Osteocyte (in vitro differentiated cells): ENCODE measurements around the gene FMN2. TPM values are rescaled to one million over a fixed set of nuclear protein-coding genes. Genes with fewer than 3 reads are reported as not detected.

Experiments used
- DNase-seq: peaks from one replicate; pipeline ENCODE4 v3.0.0; 2021; ENCODE audit warnings: mixed read lengths; ENCODE audit not compliant: unreplicated experiment; ENCODE audit errors: extremely low spot score
- H3K27ac Mint-ChIP-seq: one replicate; pipeline ENCODE4 v1.8.0; 2021; ENCODE audit warnings: mild to moderate bottlenecking, mixed read lengths; ENCODE audit not compliant: unreplicated experiment
- H3K27me3 Mint-ChIP-seq: one replicate; pipeline ENCODE4 v1.8.0; 2021; ENCODE audit warnings: mixed read lengths; ENCODE audit not compliant: unreplicated experiment
- H3K36me3 Mint-ChIP-seq: one replicate; pipeline ENCODE4 v1.8.0; 2021; ENCODE audit warnings: mixed read lengths; ENCODE audit not compliant: unreplicated experiment
- H3K4me1 Mint-ChIP-seq: one replicate; pipeline ENCODE4 v1.8.0; 2021; ENCODE audit warnings: mixed read lengths; ENCODE audit not compliant: unreplicated experiment
- H3K4me3 Mint-ChIP-seq: one replicate; pipeline ENCODE4 v1.8.0; 2021; ENCODE audit warnings: mild to moderate bottlenecking, moderate library complexity, mixed read lengths; ENCODE audit not compliant: unreplicated experiment
- H3K9me3 Mint-ChIP-seq: one replicate; pipeline ENCODE4 v1.8.0; 2021; ENCODE audit warnings: mixed read lengths; ENCODE audit not compliant: unreplicated experiment
- CTCF ChIP-seq: fragments of 200-600 bp; sonication (generic); IDR thresholded peaks from 2 replicates; pipeline ENCODE4 v1.5.0; 2021; ENCODE audit warnings: antibody characterized with exemption, mild to moderate bottlenecking, moderate library complexity
- total RNA-seq: library from RNA; stranded (reverse); gene quantifications from 2 replicates; pipeline ENCODE4 v1.2.1, GENCODE V29; 2021

Gene FMN2
- total RNA-seq, 1 donor from 2014 or later = 8.6 TPM

- Mint-ChIP-seq H3K9me3 (no peaks in the 10 kb centered on the region), H3K27ac (no peak overlapping the region), H3K36me3 (no peaks in the 10 kb centered on the region), H3K4me3 (no peak overlapping the region), H3K27me3 (no peaks in the 10 kb centered on the region), H3K4me1 (peaks cover 3% of the 10 kb centered on the region)
- no peak for DNase-seq
- no peak for TF ChIP-seq CTCF
These were observed 407.3 kb downstream of the FMN2 start for GRCh38 chr1:240499012-240499411.

GRCh38 chr1:240500647-240501046 is 409.0 kb downstream of the FMN2 start:
- peaks cover 6% of the 10 kb centered on the region for H3K27me3 Mint-ChIP-seq
- H3K36me3 Mint-ChIP-seq = no peaks in the 10 kb centered on the region
- no peak overlapping the region for H3K4me3 Mint-ChIP-seq
- H3K4me1 Mint-ChIP-seq = peaks cover 3% of the 10 kb centered on the region
- no peaks in the 10 kb centered on the region for H3K9me3 Mint-ChIP-seq
- no peak for DNase-seq
- TF ChIP-seq CTCF = no peak
- H3K27ac Mint-ChIP-seq = no peak overlapping the region

- H3K4me1 Mint-ChIP-seq = peaks cover 3% of the 10 kb centered on the region
- H3K4me3 Mint-ChIP-seq = no peak overlapping the region
These were observed 409.4 kb downstream of the FMN2 start for GRCh38 chr1:240501115-240501514.

GRCh38 chr1:240503036-240503435 is 411.4 kb downstream of the FMN2 start:
- peaks cover 3% of the 10 kb centered on the region for H3K4me1 Mint-ChIP-seq

More at GRCh38 chr1:240501115-240501514, 409.4 kb downstream of the FMN2 start:
- no peaks in the 10 kb centered on the region for H3K36me3 Mint-ChIP-seq
- H3K27me3 Mint-ChIP-seq = peaks cover 7% of the 10 kb centered on the region
- no peak overlapping the region for H3K27ac Mint-ChIP-seq
- no peak for DNase-seq
- no peak for TF ChIP-seq CTCF
- no peaks in the 10 kb centered on the region for H3K9me3 Mint-ChIP-seq

GRCh38 chr1:240503558-240503957 is 411.9 kb downstream of the FMN2 start:
- Mint-ChIP-seq H3K4me1 (peaks cover 3% of the 10 kb centered on the region), H3K9me3 (no peaks in the 10 kb centered on the region), H3K27ac (no peak overlapping the region), H3K4me3 (no peak overlapping the region), H3K36me3 (no peaks in the 10 kb centered on the region), H3K27me3 (peaks cover 27% of the 10 kb centered on the region)
- no peak for TF ChIP-seq CTCF
- DNase-seq = no peak

More at GRCh38 chr1:240503036-240503435, 411.4 kb downstream of the FMN2 start:
- H3K27ac Mint-ChIP-seq = no peak overlapping the region
- H3K4me3 Mint-ChIP-seq = no peak overlapping the region
- no peaks in the 10 kb centered on the region for H3K9me3 Mint-ChIP-seq
- H3K27me3 Mint-ChIP-seq = peaks cover 24% of the 10 kb centered on the region
- H3K36me3 Mint-ChIP-seq = no peaks in the 10 kb centered on the region
- no peak for DNase-seq
- no peak for TF ChIP-seq CTCF
